Cortex of kidney (tissue), 1 donor: Measurements from ENCODE around the gene LRP1-AS.

Experiments used
- DNase-seq: peaks from one replicate; lab custom pipeline; 2025; lab: John Stamatoyannopoulos, UW

The LRP1-AS gene

GRCh38 chr12:57160040-57160439, 12.6 kb upstream of the LRP1-AS start:
- DNase-seq: no peak

GRCh38 chr12:57159311-57159710, 11.9 kb upstream of the LRP1-AS start:
- DNase-seq: no peak

- DNase-seq: no peak
Observed at GRCh38 chr12:57158665-57159064, 11.2 kb upstream of the LRP1-AS start.

- no peak for DNase-seq
Observed at GRCh38 chr12:57158186-57158585, 10.8 kb upstream of the LRP1-AS start.

- no peak for DNase-seq
Observed at GRCh38 chr12:57157588-57158173, 10.3 kb upstream of the LRP1-AS start.

- no peak for DNase-seq
Observed at GRCh38 chr12:57156701-57157403, 9.4 kb upstream of the LRP1-AS start.

- no peak for DNase-seq
Observed at GRCh38 chr12:57154804-57155434, 7.5 kb upstream of the LRP1-AS start.

- DNase-seq: no peak
Observed at GRCh38 chr12:57154076-57154475, 6.7 kb upstream of the LRP1-AS start.

- no peak for DNase-seq
Observed at GRCh38 chr12:57153415-57153997, 6.1 kb upstream of the LRP1-AS start.

- DNase-seq: no peak
Observed at GRCh38 chr12:57152639-57153038, 5.2 kb upstream of the LRP1-AS start.

- no peak for DNase-seq
Observed at GRCh38 chr12:57151741-57152630, 4.6 kb upstream of the LRP1-AS start.

- DNase-seq: no peak
Observed at GRCh38 chr12:57150400-57151000, 3.1 kb upstream of the LRP1-AS start.

- no peak for DNase-seq
Observed at GRCh38 chr12:57149245-57149900, 2.0 kb upstream of the LRP1-AS start.

- no peak for DNase-seq
Observed at GRCh38 chr12:57148469-57149244, 1.2 kb upstream of the LRP1-AS start.

GRCh38 chr12:57146092-57146491, 1.3 kb downstream of the LRP1-AS start:
- no peak for DNase-seq

- no peak for DNase-seq
Observed at GRCh38 chr12:57145460-57146059, 1.9 kb downstream of the LRP1-AS start.

- DNase-seq: no peak
Observed at GRCh38 chr12:57143454-57143853, 4.0 kb downstream of the LRP1-AS start.

- DNase-seq: no peak
Observed at GRCh38 chr12:57142727-57143126, 4.7 kb downstream of the LRP1-AS start.

- DNase-seq: no peak
Observed at GRCh38 chr12:57142121-57142520, 5.3 kb downstream of the LRP1-AS start.

- DNase-seq: no peak
Observed at GRCh38 chr12:57141249-57141648, 6.2 kb downstream of the LRP1-AS start.
